ENCODE measurements around the gene MRPS21.

The MRPS21 gene

GRCh38 chr1:150259217-150259616, 34.4 kb upstream of the MRPS21 start:
- Mint-ChIP-seq H3K4me3 (peak overlapping the region; percentile 94), H3K36me3 (ENCODE audit: low read depth) (peaks cover 16% of the 10 kb centered on the region), H3K4me1 (peaks cover 68% of the 10 kb centered on the region), H3K27ac (peak overlapping the region; percentile 99), H3K27me3 (ENCODE audit: low read depth, poor library complexity) (no peaks in the 10 kb centered on the region), H3K9me3 (no peaks in the 10 kb centered on the region)
- DNase-seq: no peak
- TF ChIP-seq CTCF (IDR thresholded peaks at IDR 0.05): no peak

- TF ChIP-seq CTCF (IDR thresholded peaks at IDR 0.05): no peak
- Mint-ChIP-seq H3K9me3 (no peaks in the 10 kb centered on the region), H3K4me1 (peaks cover 68% of the 10 kb centered on the region), H3K4me3 (peak overlapping the region; percentile 94), H3K27ac (peak overlapping the region; percentile 60), H3K27me3 (ENCODE audit: low read depth, poor library complexity) (no peaks in the 10 kb centered on the region), H3K36me3 (ENCODE audit: low read depth) (peaks cover 22% of the 10 kb centered on the region)
- peak; percentile 66 for DNase-seq
Observed at GRCh38 chr1:150259758-150260669, 33.6 kb upstream of the MRPS21 start.

GRCh38 chr1:150261367-150261766, 32.3 kb upstream of the MRPS21 start:
- Mint-ChIP-seq H3K4me3 (no peak overlapping the region), H3K27ac (no peak overlapping the region)

GRCh38 chr1:150262388-150263320, 31.0 kb upstream of the MRPS21 start:
- Mint-ChIP-seq H3K27me3 (ENCODE audit: low read depth, poor library complexity) (peaks cover 5% of the 10 kb centered on the region), H3K36me3 (ENCODE audit: low read depth) (peaks cover 35% of the 10 kb centered on the region), H3K4me3 (no peak overlapping the region), H3K4me1 (peaks cover 53% of the 10 kb centered on the region), H3K27ac (peak overlapping the region; percentile 79), H3K9me3 (no peaks in the 10 kb centered on the region)
- TF ChIP-seq CTCF (IDR thresholded peaks at IDR 0.05): no peak
- no peak for DNase-seq

More at GRCh38 chr1:150261367-150261766, 32.3 kb upstream of the MRPS21 start:
- no peak for TF ChIP-seq CTCF (IDR thresholded peaks at IDR 0.05)
- DNase-seq: no peak
- Mint-ChIP-seq H3K36me3 (ENCODE audit: low read depth) (peaks cover 31% of the 10 kb centered on the region), H3K9me3 (no peaks in the 10 kb centered on the region), H3K4me1 (peaks cover 55% of the 10 kb centered on the region), H3K27me3 (ENCODE audit: low read depth, poor library complexity) (no peaks in the 10 kb centered on the region)

- Mint-ChIP-seq H3K4me1 (peaks cover 55% of the 10 kb centered on the region), H3K27ac (no peak overlapping the region), H3K27me3 (ENCODE audit: low read depth, poor library complexity) (peaks cover 5% of the 10 kb centered on the region), H3K4me3 (no peak overlapping the region), H3K9me3 (no peaks in the 10 kb centered on the region), H3K36me3 (ENCODE audit: low read depth) (peaks cover 35% of the 10 kb centered on the region)
- no peak for DNase-seq
- no peak for TF ChIP-seq CTCF (IDR thresholded peaks at IDR 0.05)
Observed at GRCh38 chr1:150263549-150263948, 30.1 kb upstream of the MRPS21 start.

All from nephron progenitor cell (in vitro differentiated cells).